CD14-positive monocyte (primary cell): ENCODE measurements around the gene COL13A1. TPM values are rescaled to one million over a fixed set of nuclear protein-coding genes. Genes with fewer than 3 reads are reported as not detected.

Experiments used
- DNase-seq, 3 donors: peaks; one replicate each; pipeline ENCODE4 v3.0.0-alpha.2; 2011 to 2022
- H2AFZ ChIP-seq: 2 replicates; pipeline ENCODE4 v1.6.0; 2012; ENCODE audit warnings: mild to moderate bottlenecking, low read depth, low read length, inconsistent platforms; ENCODE audit not compliant: insufficient read depth, poor library complexity, severe bottlenecking
- H3K27ac ChIP-seq, 2 donors: 1 replicate in 1 of 2; 2 replicates in 1 of 2; pipeline ENCODE4 v1.5.1; 2012 to 2013; ENCODE audit warnings: low read length in 2 of 2, control low read depth in 1 of 2, inconsistent platforms in 1 of 2, low read depth in 1 of 2, mild to moderate bottlenecking in 1 of 2
- H3K27me3 ChIP-seq, 2 donors: one replicate each; pipeline versions ENCODE4 v1.6.0 to v1.6.1; 2011 to 2013; ENCODE audit warnings: low read length in 2 of 2; ENCODE audit not compliant: control insufficient read depth in 2 of 2, insufficient read depth in 2 of 2
- H3K36me3 ChIP-seq, 2 donors: replicated peaks in 1 of 2; 1 replicate in 1 of 2; 2 replicates in 1 of 2; pipeline versions ENCODE4 v1.5.1 to v1.6.1; 2012 to 2013; ENCODE audit warnings: low read length in 2 of 2, control low read depth in 1 of 2, inconsistent platforms in 1 of 2, mild to moderate bottlenecking in 1 of 2; ENCODE audit not compliant: insufficient read depth in 2 of 2, control insufficient read depth in 1 of 2
- H3K4me1 ChIP-seq, 2 donors: 1 replicate in 1 of 2; 2 replicates in 1 of 2; pipeline versions ENCODE4 v1.5.1 to v1.6.1; 2012 to 2013; ENCODE audit warnings: low read length in 2 of 2, control low read depth in 1 of 2, inconsistent platforms in 1 of 2, mild to moderate bottlenecking in 1 of 2, moderate library complexity in 1 of 2; ENCODE audit not compliant: insufficient read depth in 2 of 2, control insufficient read depth in 1 of 2
- H3K4me2 ChIP-seq: replicated peaks from 2 replicates; pipeline ENCODE3; 2012; ENCODE audit warnings: low read length, moderate library complexity, mild to moderate bottlenecking; ENCODE audit not compliant: poor library complexity, severe bottlenecking; ENCODE audit errors: extremely low read depth
- H3K4me3 ChIP-seq, 3 experiments: fragments of 200-600 bp in 1 of 3; sonication (generic) in 1 of 3; replicated peaks in 1 of 3; 1 replicate in 2 of 3; 2 replicates in 1 of 3; pipeline ENCODE4 v1.5.1; 2011 to 2013; ENCODE audit warnings: low read length in 3 of 3, mild to moderate bottlenecking in 3 of 3, control low read depth in 2 of 3, low read depth in 2 of 3, inconsistent platforms in 1 of 3, moderate library complexity in 1 of 3
- H3K79me2 ChIP-seq: 2 replicates; pipeline ENCODE4 v1.6.0; 2012; ENCODE audit warnings: mild to moderate bottlenecking, control low read depth, inconsistent platforms, low read length, moderate library complexity; ENCODE audit not compliant: insufficient read depth
- H3K9ac ChIP-seq: 2 replicates; pipeline ENCODE4 v1.6.0; 2017; ENCODE audit warnings: low read length, mild to moderate bottlenecking; ENCODE audit not compliant: insufficient read depth, poor library complexity, severe bottlenecking
- H3K9me3 ChIP-seq, 2 donors: replicated peaks in 1 of 2; 1 replicate in 1 of 2; 2 replicates in 1 of 2; pipeline versions ENCODE4 v1.5.1 to v1.6.1; 2012 to 2013; ENCODE audit warnings: low read length in 2 of 2, control low read depth in 1 of 2; ENCODE audit not compliant: control insufficient read depth in 1 of 2, insufficient read depth in 1 of 2
- H4K20me1 ChIP-seq: 2 replicates; pipeline ENCODE4 v1.6.0; 2012; ENCODE audit warnings: mild to moderate bottlenecking, low read length, control low read depth, moderate library complexity; ENCODE audit not compliant: insufficient read depth
- H3K27ac Mint-ChIP-seq, 7 donors: one replicate each; pipeline ENCODE4 v1.8.0; 2020; ENCODE audit warnings: mild to moderate bottlenecking in 7 of 7, mixed read lengths in 7 of 7, moderate library complexity in 6 of 7, inconsistent platforms in 2 of 7
- H3K27me3 Mint-ChIP-seq, 3 donors: one replicate each; pipeline ENCODE4 v1.8.0; 2021 to 2022; ENCODE audit warnings: low read depth in 3 of 3, mild to moderate bottlenecking in 3 of 3, mixed read lengths in 3 of 3, moderate library complexity in 3 of 3, inconsistent platforms in 1 of 3
- H3K36me3 Mint-ChIP-seq, 2 donors: one replicate each; pipeline ENCODE4 v1.8.0; 2020; ENCODE audit warnings: mixed read lengths in 2 of 2, inconsistent platforms in 1 of 2, mild to moderate bottlenecking in 1 of 2
- H3K4me1 Mint-ChIP-seq: one replicate; pipeline ENCODE4 v1.8.0; 2020; ENCODE audit warnings: mild to moderate bottlenecking, mixed read lengths
- H3K4me3 Mint-ChIP-seq, 2 donors: one replicate each; pipeline ENCODE4 v1.8.0; 2020; ENCODE audit warnings: mild to moderate bottlenecking in 2 of 2, mixed read lengths in 2 of 2, moderate library complexity in 1 of 2
- H3K9me3 Mint-ChIP-seq, 7 donors: one replicate each; pipeline ENCODE4 v1.8.0; 2020 to 2022; ENCODE audit warnings: mixed read lengths in 7 of 7, mild to moderate bottlenecking in 6 of 7, moderate library complexity in 6 of 7, inconsistent platforms in 2 of 7
- CTCF ChIP-seq: fragments of 200-600 bp; IDR thresholded peaks from one replicate; pipeline ENCODE4 v1.8.0; 2022; ENCODE audit warnings: antibody characterized with exemption, mild to moderate bottlenecking
- WGBS: methylation state at CpG from one replicate; pipeline ENCODE4 v1.1.5; 2013; ENCODE audit warnings: missing lambda C conversion rate; ENCODE audit not compliant: insufficient coverage; 5-methylcytosine and 5-hydroxymethylcytosine counted together
- intact Hi-C, 2 donors: fragments of 100-400 bp; cut with micrococcal nuclease; formaldehyde crosslinking; loops; one replicate each; pipeline versions ENCODE4 v1.15.0 to v1.15.1; 2023
- polyA plus RNA-seq, 3 donors: library from polyadenylated mRNA; depleted of rRNA in 1 of 3; unstranded in 2 of 3; stranded (reverse) in 1 of 3; fragments of 300-500 nt in 2 of 3; fragments of >200 nt in 1 of 3; fragmentation: Illumina TruSeq in 2 of 3; gene quantifications; 1 replicate in 2 of 3; 2 replicates in 1 of 3; pipeline ENCODE4 v1.2.3, GENCODE V29; 2012 to 2021

Gene COL13A1
- polyA plus RNA-seq, 3 donors = not detected

GRCh38 chr10:69893271-69893900, 91.7 kb downstream of the COL13A1 start:
- no peak overlapping the region for H2AFZ ChIP-seq
- H3K79me2 ChIP-seq = no peaks in the 10 kb centered on the region
- no peaks in the 10 kb centered on the region for H3K36me3 ChIP-seq
- no peak overlapping the region for H3K9ac ChIP-seq
- intact Hi-C loops = no loop called here
- no peaks in the 10 kb centered on the region for H4K20me1 ChIP-seq
- no peaks in the 10 kb centered on the region for H3K27me3 ChIP-seq
- no peak for DNase-seq
- no peaks in the 10 kb centered on the region for H3K4me1 ChIP-seq
- H3K4me2 ChIP-seq = no peak overlapping the region
- no peaks in the 10 kb centered on the region for H3K36me3 Mint-ChIP-seq
- H3K4me3 Mint-ChIP-seq = no peak overlapping the region
- no peaks in the 10 kb centered on the region for H3K9me3 ChIP-seq
- H3K27ac Mint-ChIP-seq = no peak overlapping the region
- no peak for TF ChIP-seq CTCF
- WGBS = 73% methylated on average over 4 of the region's 6 CpGs
- H3K4me3 ChIP-seq = no peak overlapping the region
- no peak overlapping the region for H3K27ac ChIP-seq
- H3K27me3 Mint-ChIP-seq = peaks cover 6 to 8% (median 7%) of the 10 kb centered on the region in 3 donors
- H3K9me3 Mint-ChIP-seq = no peaks in the 10 kb centered on the region
- no peaks in the 10 kb centered on the region for H3K4me1 Mint-ChIP-seq

- Histone ChIP-seq H4K20me1 (no peaks in the 10 kb centered on the region), H3K4me3 (no peak overlapping the region), H3K27ac (no peak overlapping the region), H2AFZ (no peak overlapping the region), H3K9ac (no peak overlapping the region), H3K9me3 (no peaks in the 10 kb centered on the region), H3K79me2 (no peaks in the 10 kb centered on the region), H3K36me3 (no peaks in the 10 kb centered on the region), H3K27me3 (no peaks in the 10 kb centered on the region), H3K4me1 (no peaks in the 10 kb centered on the region), H3K4me2 (no peak overlapping the region)
- H3K4me3 Mint-ChIP-seq = no peak overlapping the region
- intact Hi-C loops = no loop called here
- no peaks in the 10 kb centered on the region for H3K9me3 Mint-ChIP-seq
- no peaks in the 10 kb centered on the region for H3K4me1 Mint-ChIP-seq
- TF ChIP-seq CTCF = no peak
- H3K27ac Mint-ChIP-seq = no peak overlapping the region
- 88% methylated on average over 1 of the region's 1 CpG for WGBS
- H3K36me3 Mint-ChIP-seq = no peaks in the 10 kb centered on the region
- H3K27me3 Mint-ChIP-seq = peaks cover 5 to 8% (median 6%) of the 10 kb centered on the region in 3 donors
- no peak for DNase-seq
Measured at GRCh38 chr10:69894156-69894555, 92.5 kb downstream of the COL13A1 start.
